ENCODE measurements around the gene PSMB10. TPM values are rescaled to one million over a fixed set of nuclear protein-coding genes. Genes with fewer than 3 reads are reported as not detected.

The PSMB10 gene
- total and polyA plus RNA-seq, 2 of the 4 experiments (the other 2 are of a cell fraction): 28.7 to 36.7 TPM

DNA sequence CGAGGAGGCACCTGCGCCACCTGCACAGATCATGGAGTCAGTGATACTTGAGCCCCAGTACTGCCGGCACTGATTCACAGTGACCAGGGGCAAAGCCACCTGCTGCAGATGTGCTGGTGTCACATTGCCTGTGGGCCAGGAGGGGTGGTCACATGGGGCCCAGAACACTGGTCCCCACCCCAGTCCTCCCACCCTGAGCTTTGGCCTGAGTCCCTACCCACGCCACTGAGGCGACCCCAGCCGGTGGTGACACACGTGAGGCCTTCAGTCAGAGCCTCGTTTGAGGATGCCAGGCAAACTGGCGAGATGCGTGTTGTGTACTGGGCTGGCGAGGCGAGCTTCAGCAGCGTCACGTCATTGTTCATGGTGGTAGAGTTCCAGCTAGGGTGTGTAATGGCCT lies 6.5 kb downstream of the PSMB10 start:
- in situ Hi-C loops (cut with MboI; ENCODE audit: low sequenced_read_pairs) (loop anchor here (25.0 kb wide), 1 partner anchor 393 kb away; the partner anchor contains the start of gene RIPOR1), dilution Hi-C loops (cut with HindIII; ENCODE audit: low sequenced_read_pairs, unreplicated experiment) (no loop called here), intact Hi-C loops (cut with micrococcal nuclease) (no loop called here)
- peaks cover 4% of the 10 kb centered on the region for H3K9me1 ChIP-seq (ENCODE audit: insufficient read depth, low read length)
- no peaks in the 10 kb centered on the region for H3K27me3 ChIP-seq (ENCODE audit: control insufficient read depth, insufficient read depth, low read length)
- no peak overlapping the region for H3K18ac ChIP-seq (ENCODE audit: low read depth, low read length)
- peaks cover 23% of the 10 kb centered on the region for H3K36me3 ChIP-seq (ENCODE audit: control insufficient read depth, insufficient read depth, low read length)
- no peak overlapping the region for H3K9ac ChIP-seq (ENCODE audit: low read depth, low read length)
- H3K4me2 ChIP-seq (ENCODE audit: low read depth, low read length): no peak overlapping the region
- H2BK120ac ChIP-seq (ENCODE audit: low read depth, low read length): no peak overlapping the region
- no peak overlapping the region for H2BK20ac ChIP-seq (ENCODE audit: low read depth, low read length)
- BruUV-seq (replicated peaks): no TSS peak
- peaks cover 28% of the 10 kb centered on the region for H4K20me1 ChIP-seq (ENCODE audit: insufficient read depth, low read length)
- no peaks in the 10 kb centered on the region for H3K9me3 ChIP-seq (ENCODE audit: control insufficient read depth, insufficient read depth, low read length)
- H3K27ac ChIP-seq (ENCODE audit: insufficient read depth, low read length): no peak overlapping the region
- WGBS, 2 experiments (ENCODE audit: extremely low coverage in 2 of 2, insufficient read length in 1 of 2): 88% methylated on average over 5 of the region's 14 CpGs; no CpG with 5 or more reads in 1 of the 2 experiments
- H3K4ac ChIP-seq (ENCODE audit: low read depth, low read length): no peak overlapping the region
- ATAC-seq (ENCODE audit: low read depth) (no peak), DNase-seq (no peak)
- H3K79me1 ChIP-seq (ENCODE audit: low read depth in 1 of 2, low read length in 2 of 2): peaks cover 5 to 24% of the 10 kb centered on the region in 2 experiments; a peak in 2 of 4 replicates
- POLR2A ChIA-PET (ENCODE audit: unreplicated experiment): no interaction called here
- no peak overlapping the region for H2BK15ac ChIP-seq (ENCODE audit: low read depth, low read length)
- no peak overlapping the region for H2AK5ac ChIP-seq (ENCODE audit: low read depth, low read length)
- H4K5ac ChIP-seq (ENCODE audit: low read depth, low read length): no peak overlapping the region
- H4K91ac ChIP-seq (ENCODE audit: insufficient read depth, low read depth, low read length): no peak overlapping the region
- H3K4me1 ChIP-seq (ENCODE audit: control insufficient read depth, insufficient read depth, low read length): peaks cover 5% of the 10 kb centered on the region
- no peak overlapping the region for H2BK5ac ChIP-seq (ENCODE audit: low read depth, low read length, poor library complexity, severe bottlenecking)
- no peak overlapping the region for H3K56ac ChIP-seq (ENCODE audit: extremely low read depth, insufficient read depth, low read length)
- H3K23ac ChIP-seq (ENCODE audit: low read depth, low read length): no peak overlapping the region
- CTCF ChIA-PET: no interaction called here
- H2AFZ ChIP-seq (replicated peaks; ENCODE audit: low read length, poor library complexity): no peak overlapping the region
- TF ChIP-seq RFX5 (IDR thresholded peaks at IDR 0.05; ENCODE audit: low read depth, low read length) (no peak), MAZ (IDR thresholded peaks at IDR 0.05; ENCODE audit: borderline replicate concordance, low read depth, low read length) (no peak), POLR2A (IDR thresholded peaks at IDR 0.05; ENCODE audit: low read depth, low read length) (no peak), NFE2L2 (IDR thresholded peaks at IDR 0.05; ENCODE audit: low read depth, low read length) (no peak), SMC3 (IDR thresholded peaks at IDR 0.05; ENCODE audit: low read depth, low read length) (no peak), ELK1 (IDR thresholded peaks at IDR 0.05; ENCODE audit: borderline replicate concordance, low read depth, low read length) (no peak), FOS (IDR thresholded peaks at IDR 0.05; ENCODE audit: low read depth, low read length) (no peak), CTCF (conservative IDR thresholded peaks at IDR 0.05; ENCODE audit: low read depth, low read length) (no peak), MXI1 (IDR thresholded peaks at IDR 0.05; ENCODE audit: borderline replicate concordance, low read depth, low read length) (no peak), CHD1 (IDR thresholded peaks at IDR 0.05; ENCODE audit: low read depth, low read length) (no peak), RCOR1 (IDR thresholded peaks at IDR 0.05; ENCODE audit: insufficient replicate concordance, low read length) (no peak), RAD21 (IDR thresholded peaks at IDR 0.05; ENCODE audit: low read length) (no peak)
- H3K4me3 ChIP-seq (ENCODE audit: insufficient read depth, low read depth, low read length): no peak overlapping the region
- H2AK9ac ChIP-seq (replicated peaks; ENCODE audit: low read depth, low read length, poor library complexity): no peak overlapping the region
- no peak overlapping the region for H3K14ac ChIP-seq (replicated peaks; ENCODE audit: low read depth, low read length)
- no peak overlapping the region for H4K8ac ChIP-seq (ENCODE audit: low read depth in 2 of 2, low read length in 2 of 2)

Measured in IMR-90 (cell line).